Measurements from ENCODE around the gene CABP5. TPM values are rescaled to one million over a fixed set of nuclear protein-coding genes. Genes with fewer than 3 reads are reported as not detected.
"Not testable (repeated sequence)": the region's sequence is repeated elsewhere in the genome, so short reads cannot be mapped to it uniquely, and the experiment has no call there.

The CABP5 gene
- total RNA-seq, 1 experiment from 2014 or later, result not detected

DNA sequence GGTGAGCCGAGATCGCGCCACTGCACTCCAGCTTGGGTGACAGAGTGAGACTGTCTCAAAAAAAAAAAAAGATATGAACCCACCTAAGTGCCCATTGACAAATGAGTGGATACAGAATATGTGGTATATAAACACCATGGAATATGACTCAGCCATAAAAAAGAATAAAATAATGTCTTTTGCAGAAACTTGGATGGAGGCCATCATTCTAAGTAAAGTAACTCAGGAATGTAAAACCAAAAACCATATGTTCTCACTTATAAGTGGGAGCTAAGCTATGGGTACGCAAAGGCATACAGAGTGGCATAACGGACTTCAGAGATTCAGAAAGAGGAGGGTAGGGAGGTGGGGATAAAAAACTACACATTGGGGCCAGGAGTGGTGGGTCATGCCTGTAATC lies 37.2 kb upstream of the CABP5 start:
- Histone ChIP-seq H4K8ac (replicated peaks; ENCODE audit: insufficient read length, low read depth, low read length) (no peak overlapping the region), H2BK15ac (ENCODE audit: low read depth, low read length) (no peak overlapping the region), H3K27ac (ENCODE audit: insufficient read length, low read depth, low read length) (no peak overlapping the region), H2BK12ac (ENCODE audit: insufficient read length, low read depth, low read length) (no peak overlapping the region), H3K4me2 (ENCODE audit: insufficient read depth, insufficient read length, low read length) (no peak overlapping the region), H3K79me2 (ENCODE audit: insufficient read depth, low read length) (no peaks in the 10 kb centered on the region), H4K91ac (ENCODE audit: insufficient read length, low read depth, low read length) (no peak overlapping the region), H2BK20ac (ENCODE audit: low read depth, low read length, poor library complexity, severe bottlenecking) (no peak overlapping the region), H3K79me1 (ENCODE audit: insufficient read depth, low read depth, low read length, poor library complexity, severe bottlenecking) (no peaks in the 10 kb centered on the region), H3T11ph (ENCODE audit: low read length) (no peak overlapping the region), H2BK5ac (ENCODE audit: insufficient read length, low read length) (no peak overlapping the region), H3K14ac (ENCODE audit: insufficient read depth, low read length) (no peak overlapping the region), H3K9me3 (ENCODE audit: control insufficient read depth, low read depth, low read length) (no peaks in the 10 kb centered on the region), H4K20me1 (ENCODE audit: control insufficient read depth, insufficient read depth, insufficient read length) (no peaks in the 10 kb centered on the region), H2BK120ac (ENCODE audit: low read depth, low read length, poor library complexity, severe bottlenecking) (no peak overlapping the region), H4K5ac (ENCODE audit: insufficient read length, low read depth, low read length) (no peak overlapping the region), H3K9ac (ENCODE audit: extremely low read depth, insufficient read length, low read length) (no peak overlapping the region), H3K23ac (ENCODE audit: insufficient read length, low read depth, low read length) (no peak overlapping the region), H2AFZ (ENCODE audit: low read length) (no peak overlapping the region), H3K56ac (ENCODE audit: insufficient read length, low read depth, low read length) (no peak overlapping the region), H3K4me1 (ENCODE audit: insufficient read depth, low read length) (no peaks in the 10 kb centered on the region), H3K18ac (ENCODE audit: insufficient read length, low read depth, low read length) (no peak overlapping the region), H3K23me2 (ENCODE audit: insufficient read length, low read depth, low read length, poor library complexity, severe bottlenecking) (no peaks in the 10 kb centered on the region), H3K4ac (ENCODE audit: low read depth, low read length) (no peak overlapping the region), H2AK5ac (ENCODE audit: insufficient read length, low read length) (no peak overlapping the region), H3K27me3 (ENCODE audit: insufficient read depth, low read length) (no peaks in the 10 kb centered on the region)
- Mint-ChIP-seq H3K4me3 (no peak overlapping the region), H3K36me3 (ENCODE audit: insufficient read depth in 1 of 3, low read depth in 3 of 3) (no peaks in the 10 kb centered on the region), H3K27me3 (ENCODE audit: low read depth) (no peaks in the 10 kb centered on the region), H3K27ac (no peak overlapping the region), H3K4me1 (peaks cover 8 to 10% of the 10 kb centered on the region in 2 experiments), H3K9me3 (no peaks in the 10 kb centered on the region)
- TF ChIP-seq, protein P1, sequence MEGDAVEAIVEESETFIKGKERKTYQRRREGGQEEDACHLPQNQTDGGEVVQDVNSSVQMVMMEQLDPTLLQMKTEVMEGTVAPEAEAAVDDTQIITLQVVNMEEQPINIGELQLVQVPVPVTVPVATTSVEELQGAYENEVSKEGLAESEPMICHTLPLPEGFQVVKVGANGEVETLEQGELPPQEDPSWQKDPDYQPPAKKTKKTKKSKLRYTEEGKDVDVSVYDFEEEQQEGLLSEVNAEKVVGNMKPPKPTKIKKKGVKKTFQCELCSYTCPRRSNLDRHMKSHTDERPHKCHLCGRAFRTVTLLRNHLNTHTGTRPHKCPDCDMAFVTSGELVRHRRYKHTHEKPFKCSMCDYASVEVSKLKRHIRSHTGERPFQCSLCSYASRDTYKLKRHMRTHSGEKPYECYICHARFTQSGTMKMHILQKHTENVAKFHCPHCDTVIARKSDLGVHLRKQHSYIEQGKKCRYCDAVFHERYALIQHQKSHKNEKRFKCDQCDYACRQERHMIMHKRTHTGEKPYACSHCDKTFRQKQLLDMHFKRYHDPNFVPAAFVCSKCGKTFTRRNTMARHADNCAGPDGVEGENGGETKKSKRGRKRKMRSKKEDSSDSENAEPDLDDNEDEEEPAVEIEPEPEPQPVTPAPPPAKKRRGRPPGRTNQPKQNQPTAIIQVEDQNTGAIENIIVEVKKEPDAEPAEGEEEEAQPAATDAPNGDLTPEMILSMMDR (conservative IDR thresholded peaks at IDR 0.05), result no peak
- no CpG with 5 or more reads among the region's 5 CpGs for WGBS (ENCODE audit: extremely low coverage, insufficient read length, low lambda C conversion rate)
- no peak for DNase-seq

DNA sequence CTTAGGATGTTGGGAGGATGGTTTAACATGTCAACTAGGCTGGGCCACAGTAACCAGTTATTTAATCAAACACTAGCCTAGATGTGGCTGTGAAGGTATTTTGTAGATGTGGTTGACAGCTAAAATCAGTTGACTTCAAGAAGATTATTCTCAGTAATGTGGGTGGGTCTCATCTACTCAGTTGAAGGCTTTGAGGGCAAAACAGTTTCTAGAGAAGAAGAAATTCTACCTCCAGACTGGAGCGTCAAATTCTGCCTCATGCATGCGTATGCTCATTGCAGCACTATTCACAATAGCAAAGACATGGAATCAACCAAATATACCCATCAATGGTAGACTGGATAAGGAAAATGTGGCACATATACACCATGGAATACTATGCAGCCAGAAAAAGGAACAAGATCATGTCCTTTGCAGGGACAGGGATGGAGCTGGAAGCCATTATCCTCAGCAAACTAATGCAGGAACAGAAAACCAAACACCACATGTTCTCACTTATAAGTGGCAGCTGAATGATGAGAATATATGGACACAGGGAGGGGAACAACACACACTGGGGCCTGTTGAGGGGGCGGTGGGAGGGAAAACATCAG lies 26.4 kb upstream of the CABP5 start:
- H4K20me1 ChIP-seq (ENCODE audit: control insufficient read depth, insufficient read depth, insufficient read length); H3K4me1 Mint-ChIP-seq; H2BK20ac ChIP-seq (ENCODE audit: low read depth, low read length, poor library complexity, severe bottlenecking); H3K23me2 ChIP-seq (ENCODE audit: insufficient read length, low read depth, low read length, poor library complexity, severe bottlenecking); H3K79me2 ChIP-seq (ENCODE audit: insufficient read depth, low read length); H3K9me3 Mint-ChIP-seq; H4K91ac ChIP-seq (ENCODE audit: insufficient read length, low read depth, low read length); H3K27me3 Mint-ChIP-seq (ENCODE audit: low read depth); H2AFZ ChIP-seq (ENCODE audit: low read length); H2AK5ac ChIP-seq (ENCODE audit: insufficient read length, low read length); H3K36me3 Mint-ChIP-seq (ENCODE audit: insufficient read depth in 1 of 3, low read depth in 3 of 3); H3K27me3 ChIP-seq (ENCODE audit: insufficient read depth, low read length); H3K9me3 ChIP-seq (ENCODE audit: control insufficient read depth, low read depth, low read length); H3K79me1 ChIP-seq (ENCODE audit: insufficient read depth, low read depth, low read length, poor library complexity, severe bottlenecking); H2BK15ac ChIP-seq (ENCODE audit: low read depth, low read length); H4K5ac ChIP-seq (ENCODE audit: insufficient read length, low read depth, low read length); H2BK120ac ChIP-seq (ENCODE audit: low read depth, low read length, poor library complexity, severe bottlenecking); H3K14ac ChIP-seq (ENCODE audit: insufficient read depth, low read length); H3K4me2 ChIP-seq (ENCODE audit: insufficient read depth, insufficient read length, low read length); H3K56ac ChIP-seq (ENCODE audit: insufficient read length, low read depth, low read length); H3K18ac ChIP-seq (ENCODE audit: insufficient read length, low read depth, low read length); H3K9ac ChIP-seq (ENCODE audit: extremely low read depth, insufficient read length, low read length); H3K4me1 ChIP-seq (ENCODE audit: insufficient read depth, low read length); H3K23ac ChIP-seq (ENCODE audit: insufficient read length, low read depth, low read length); H3K27ac Mint-ChIP-seq; H2BK12ac ChIP-seq (ENCODE audit: insufficient read length, low read depth, low read length); H3T11ph ChIP-seq (ENCODE audit: low read length); H3K4ac ChIP-seq (ENCODE audit: low read depth, low read length); DNase-seq; H3K4me3 Mint-ChIP-seq; H4K8ac ChIP-seq (replicated peaks; ENCODE audit: insufficient read length, low read depth, low read length); H2BK5ac ChIP-seq (ENCODE audit: insufficient read length, low read length); H3K27ac ChIP-seq (ENCODE audit: insufficient read length, low read depth, low read length): not testable (repeated sequence)
- no CpG with 5 or more reads among the region's 3 CpGs for WGBS (ENCODE audit: extremely low coverage, insufficient read length, low lambda C conversion rate)
